ENCODE results near the gene FBXO24.

- no peak for TF ChIP-seq POLR2A (IDR thresholded peaks at IDR 0.05)
- TF ChIP-seq, protein P1, sequence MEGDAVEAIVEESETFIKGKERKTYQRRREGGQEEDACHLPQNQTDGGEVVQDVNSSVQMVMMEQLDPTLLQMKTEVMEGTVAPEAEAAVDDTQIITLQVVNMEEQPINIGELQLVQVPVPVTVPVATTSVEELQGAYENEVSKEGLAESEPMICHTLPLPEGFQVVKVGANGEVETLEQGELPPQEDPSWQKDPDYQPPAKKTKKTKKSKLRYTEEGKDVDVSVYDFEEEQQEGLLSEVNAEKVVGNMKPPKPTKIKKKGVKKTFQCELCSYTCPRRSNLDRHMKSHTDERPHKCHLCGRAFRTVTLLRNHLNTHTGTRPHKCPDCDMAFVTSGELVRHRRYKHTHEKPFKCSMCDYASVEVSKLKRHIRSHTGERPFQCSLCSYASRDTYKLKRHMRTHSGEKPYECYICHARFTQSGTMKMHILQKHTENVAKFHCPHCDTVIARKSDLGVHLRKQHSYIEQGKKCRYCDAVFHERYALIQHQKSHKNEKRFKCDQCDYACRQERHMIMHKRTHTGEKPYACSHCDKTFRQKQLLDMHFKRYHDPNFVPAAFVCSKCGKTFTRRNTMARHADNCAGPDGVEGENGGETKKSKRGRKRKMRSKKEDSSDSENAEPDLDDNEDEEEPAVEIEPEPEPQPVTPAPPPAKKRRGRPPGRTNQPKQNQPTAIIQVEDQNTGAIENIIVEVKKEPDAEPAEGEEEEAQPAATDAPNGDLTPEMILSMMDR (IDR thresholded peaks at IDR 0.05): no peak
Measured at GRCh38 chr7:100641463-100641859, 55.3 kb downstream of the FBXO24 start, which contains the start of gene TFR2.
